Activated CD4-positive, alpha-beta memory T cell treated with anti-CD3 and anti-CD28 coated beads, Interleukin-2, amount 10 ng/mL, durations not matched to agents 7 days and 5 days (primary cell): ENCODE data around the gene ADK. TPM values are rescaled to one million over a fixed set of nuclear protein-coding genes. Genes with fewer than 3 reads are reported as not detected.
A peak's percentile ranks its signal among the peaks of the same experiment; 100 is the strongest.
"Not testable (repeated sequence)": the region's sequence is repeated elsewhere in the genome, so short reads cannot be mapped to it uniquely, and the experiment has no call there.

Source experiments
- CTCF ChIA-PET: fragments of 350-600 bp; sonication (Branson Sonifier 250); formaldehyde crosslinking; loops from one replicate; lab custom pipeline; 2021; ENCODE audit warnings: antibody characterized with exemption, inconsistent platforms; lab: Charles Lee
- POLR2A ChIA-PET: fragments of 350-600 bp; sonication (Branson Sonifier 250); formaldehyde crosslinking; loops from one replicate; lab custom pipeline; 2021; ENCODE audit warnings: antibody characterized with exemption; lab: Charles Lee
- DNase-seq: peaks from one replicate; pipeline ENCODE4 v3.0.0-alpha.2; 2020
- H3K27ac Mint-ChIP-seq: one replicate; pipeline ENCODE4 v1.8.0; 2021; ENCODE audit warnings: mild to moderate bottlenecking, mixed read lengths
- H3K27me3 Mint-ChIP-seq: one replicate; pipeline ENCODE4 v1.8.0; 2021; ENCODE audit warnings: mixed read lengths
- H3K36me3 Mint-ChIP-seq: one replicate; pipeline ENCODE4 v1.8.0; 2021; ENCODE audit warnings: low read depth, mixed read lengths
- H3K4me1 Mint-ChIP-seq: one replicate; pipeline ENCODE4 v1.8.0; 2021; ENCODE audit warnings: mixed read lengths
- H3K4me3 Mint-ChIP-seq: one replicate; pipeline ENCODE4 v1.8.0; 2021; ENCODE audit warnings: mild to moderate bottlenecking, mixed read lengths
- H3K9me3 Mint-ChIP-seq: one replicate; pipeline ENCODE4 v1.8.0; 2021; ENCODE audit warnings: mixed read lengths
- total RNA-seq, 2 experiments: library from RNA; stranded (reverse); gene quantifications; one replicate each; pipeline ENCODE4 v1.2.3, GENCODE V29; 2021

The ADK gene
- total RNA-seq, 2 experiments from 2014 or later, result 29.3 to 31.8 TPM

GRCh38 chr10:74118804-74119203, 32.2 kb upstream of the ADK start:
- Mint-ChIP-seq H3K36me3 (peaks cover 93% of the 10 kb centered on the region), H3K4me3 (no peak overlapping the region), H3K4me1 (peaks cover 5% of the 10 kb centered on the region), H3K9me3 (no peaks in the 10 kb centered on the region), H3K27me3 (no peaks in the 10 kb centered on the region), H3K27ac (peak overlapping the region; percentile 40)
- DNase-seq, result no peak
- ChIA-PET POLR2A (interaction anchor here (0.9 kb wide), 1 partner anchor 11 kb away, joined by 3 read pairs; no protein-coding TSS in a partner anchor), CTCF (interaction anchor here (1.4 to 1.5 kb wide), 2 partner anchors 15 to 115 kb away, joined by 3 to 4 read pairs; no protein-coding TSS in a partner anchor)

GRCh38 chr10:74120911-74121310, 30.1 kb upstream of the ADK start:
- Mint-ChIP-seq H3K4me3 (no peak overlapping the region), H3K27me3 (no peaks in the 10 kb centered on the region), H3K9me3 (no peaks in the 10 kb centered on the region), H3K27ac (no peak overlapping the region), H3K4me1 (peaks cover 5% of the 10 kb centered on the region), H3K36me3 (peaks cover 88% of the 10 kb centered on the region)
- CTCF ChIA-PET, result no interaction called here
- no peak for DNase-seq
- POLR2A ChIA-PET, result interaction anchor here (0.6 to 2.3 kb wide), 3 partner anchors 12 to 241 kb away, joined by 3 to 12 read pairs (median 4); partner anchors contain the start of genes ADK and AP3M1

GRCh38 chr10:74121368-74121767, 29.7 kb upstream of the ADK start:
- ChIA-PET POLR2A (interaction anchor here (0.6 to 2.3 kb wide), 3 partner anchors 12 to 242 kb away, joined by 3 to 12 read pairs (median 4); partner anchors contain the start of genes ADK and AP3M1), CTCF (no interaction called here)
- H3K27me3 Mint-ChIP-seq, result no peaks in the 10 kb centered on the region
- H3K36me3 Mint-ChIP-seq, result peaks cover 88% of the 10 kb centered on the region
- DNase-seq, result no peak
- no peak overlapping the region for H3K27ac Mint-ChIP-seq
- H3K9me3 Mint-ChIP-seq, result no peaks in the 10 kb centered on the region
- H3K4me1 Mint-ChIP-seq, result peaks cover 5% of the 10 kb centered on the region
- no peak overlapping the region for H3K4me3 Mint-ChIP-seq

GRCh38 chr10:74122060-74122459, 29.0 kb upstream of the ADK start:
- POLR2A ChIA-PET, result interaction anchor here (1.3 to 2.3 kb wide), 2 partner anchors 13 to 29 kb away, joined by 3 to 12 read pairs; partner anchors contain the start of genes ADK and AP3M1
- Mint-ChIP-seq H3K4me3 (no peak overlapping the region), H3K9me3 (no peaks in the 10 kb centered on the region), H3K36me3 (peaks cover 85% of the 10 kb centered on the region), H3K27me3 (no peaks in the 10 kb centered on the region), H3K27ac (no peak overlapping the region), H3K4me1 (peaks cover 3% of the 10 kb centered on the region)
- DNase-seq, result no peak
- CTCF ChIA-PET, result interaction anchor here (1.4 to 1.9 kb wide), 2 partner anchors 23 to 236 kb away, joined by 3 to 4 read pairs; no protein-coding TSS in a partner anchor

- no peak overlapping the region for H3K4me3 Mint-ChIP-seq
- H3K4me1 Mint-ChIP-seq, result no peaks in the 10 kb centered on the region
- peaks cover 78% of the 10 kb centered on the region for H3K36me3 Mint-ChIP-seq
- no peak overlapping the region for H3K27ac Mint-ChIP-seq
- POLR2A ChIA-PET, result interaction anchor here (1.0 to 1.5 kb wide), 4 partner anchors 16 to 750 kb away, joined by 3 to 6 read pairs (median 4); partner anchors contain the start of genes ADK and AP3M1
- CTCF ChIA-PET, result interaction anchor here (1.1 to 2.8 kb wide), 4 partner anchors 24 to 264 kb away, joined by 3 to 13 read pairs (median 4); no protein-coding TSS in a partner anchor
- DNase-seq, result no peak
- no peaks in the 10 kb centered on the region for H3K27me3 Mint-ChIP-seq
- H3K9me3 Mint-ChIP-seq, result no peaks in the 10 kb centered on the region
Measured at GRCh38 chr10:74123081-74123480, 27.9 kb upstream of the ADK start.

- H3K27me3 Mint-ChIP-seq, result no peaks in the 10 kb centered on the region
- peak overlapping the region; percentile 9 for H3K27ac Mint-ChIP-seq
- ChIA-PET CTCF (interaction anchor here (0.6 kb wide), 1 partner anchor 870 kb away, joined by 3 read pairs; no protein-coding TSS in a partner anchor), POLR2A (interaction anchor here (1.0 to 1.7 kb wide), 2 partner anchors 11 to 17 kb away, joined by 4 to 5 read pairs; partner anchors contain the start of genes ADK and AP3M1)
- no peaks in the 10 kb centered on the region for H3K9me3 Mint-ChIP-seq
- peaks cover 55% of the 10 kb centered on the region for H3K36me3 Mint-ChIP-seq
- no peak overlapping the region for H3K4me3 Mint-ChIP-seq
- no peak for DNase-seq
- H3K4me1 Mint-ChIP-seq, result no peaks in the 10 kb centered on the region
Measured at GRCh38 chr10:74133923-74134820, 16.8 kb upstream of the ADK start.

GRCh38 chr10:74135452-74135851, 15.6 kb upstream of the ADK start:
- no peaks in the 10 kb centered on the region for H3K4me1 Mint-ChIP-seq
- H3K36me3 Mint-ChIP-seq, result peaks cover 51% of the 10 kb centered on the region
- POLR2A ChIA-PET, result no interaction called here

GRCh38 chr10:74137992-74138391, 13.0 kb upstream of the ADK start:
- Mint-ChIP-seq H3K36me3 (peaks cover 44% of the 10 kb centered on the region), H3K27me3 (no peaks in the 10 kb centered on the region), H3K27ac (no peak overlapping the region), H3K9me3 (no peaks in the 10 kb centered on the region), H3K4me1 (peaks cover 3% of the 10 kb centered on the region), H3K4me3 (no peak overlapping the region)
- no peak for DNase-seq
- POLR2A ChIA-PET, result interaction anchor here (0.7 kb wide), 1 partner anchor 13 kb away, joined by 3 read pairs; the partner anchor contains the start of genes ADK and AP3M1
- CTCF ChIA-PET, result interaction anchor here (0.8 to 1.5 kb wide), 3 partner anchors 9 to 104 kb away, joined by 3 to 5 read pairs (median 3); no protein-coding TSS in a partner anchor

More at GRCh38 chr10:74135452-74135851, 15.6 kb upstream of the ADK start:
- DNase-seq, result no peak
- Mint-ChIP-seq H3K27ac (no peak overlapping the region), H3K27me3 (no peaks in the 10 kb centered on the region), H3K9me3 (no peaks in the 10 kb centered on the region), H3K4me3 (no peak overlapping the region)
- CTCF ChIA-PET, result interaction anchor here (1.0 to 1.1 kb wide), 2 partner anchors 15 to 99 kb away, joined by 3 to 4 read pairs; partner anchors contain the start of genes ADK and AP3M1

GRCh38 chr10:74138596-74138995, 12.4 kb upstream of the ADK start:
- H3K4me1 Mint-ChIP-seq, result not testable (repeated sequence)
- POLR2A ChIA-PET, result interaction anchor here (2.3 kb wide), 1 partner anchor 12 kb away, joined by 6 read pairs; the partner anchor contains the start of genes ADK and AP3M1

GRCh38 chr10:74139981-74140380, 11.0 kb upstream of the ADK start:
- CTCF ChIA-PET, result no interaction called here
- no peak overlapping the region for H3K4me3 Mint-ChIP-seq

More at GRCh38 chr10:74138596-74138995, 12.4 kb upstream of the ADK start:
- not testable (repeated sequence) for H3K27ac Mint-ChIP-seq, H3K27me3 Mint-ChIP-seq, DNase-seq, H3K9me3 Mint-ChIP-seq, H3K4me3 Mint-ChIP-seq
- H3K36me3 Mint-ChIP-seq, result peaks cover 38% of the 10 kb centered on the region
- CTCF ChIA-PET, result interaction anchor here (0.8 to 1.5 kb wide), 3 partner anchors 8 to 103 kb away, joined by 3 to 5 read pairs (median 3); no protein-coding TSS in a partner anchor

GRCh38 chr10:74140553-74140952, 10.5 kb upstream of the ADK start:
- no peak overlapping the region for H3K27ac Mint-ChIP-seq
- no peaks in the 10 kb centered on the region for H3K27me3 Mint-ChIP-seq
- ChIA-PET CTCF (no interaction called here), POLR2A (interaction anchor here (2.3 kb wide), 1 partner anchor 10 kb away, joined by 6 read pairs; the partner anchor contains the start of genes ADK and AP3M1)
- no peak overlapping the region for H3K4me3 Mint-ChIP-seq
- peaks cover 6% of the 10 kb centered on the region for H3K4me1 Mint-ChIP-seq
- H3K36me3 Mint-ChIP-seq, result peaks cover 30% of the 10 kb centered on the region
- DNase-seq, result no peak
- H3K9me3 Mint-ChIP-seq, result no peaks in the 10 kb centered on the region

More at GRCh38 chr10:74139981-74140380, 11.0 kb upstream of the ADK start:
- no peaks in the 10 kb centered on the region for H3K9me3 Mint-ChIP-seq
- DNase-seq, result no peak
- H3K27me3 Mint-ChIP-seq, result no peaks in the 10 kb centered on the region
- H3K27ac Mint-ChIP-seq, result no peak overlapping the region
- peaks cover 29% of the 10 kb centered on the region for H3K36me3 Mint-ChIP-seq
- POLR2A ChIA-PET, result interaction anchor here (2.3 kb wide), 1 partner anchor 11 kb away, joined by 6 read pairs; the partner anchor contains the start of genes ADK and AP3M1
- peaks cover 4% of the 10 kb centered on the region for H3K4me1 Mint-ChIP-seq

- POLR2A ChIA-PET, result interaction anchor here (0.8 kb wide), 1 partner anchor 11 kb away, joined by 4 read pairs; no protein-coding TSS in a partner anchor
- Mint-ChIP-seq H3K27ac (no peak overlapping the region), H3K4me1 (peaks cover 26% of the 10 kb centered on the region)
Measured at GRCh38 chr10:74145133-74145532, 5.9 kb upstream of the ADK start.

More at GRCh38 chr10:74145133-74145532, 5.9 kb upstream of the ADK start:
- CTCF ChIA-PET, result interaction anchor here (1.0 to 1.3 kb wide), 3 partner anchors 20 to 204 kb away, joined by 3 read pairs; no protein-coding TSS in a partner anchor
- no peak for DNase-seq
- Mint-ChIP-seq H3K36me3 (peaks cover 25% of the 10 kb centered on the region), H3K27me3 (no peaks in the 10 kb centered on the region), H3K9me3 (no peaks in the 10 kb centered on the region), H3K4me3 (no peak overlapping the region)
